ENCODE measurements around the gene CBX4. TPM values are rescaled to one million over a fixed set of nuclear protein-coding genes. Genes with fewer than 3 reads are reported as not detected.

CBX4 gene
- total RNA-seq, 1 donor from 2014 or later: 16.9 TPM

GRCh38 chr17:79806446-79806760 lies 32.8 kb downstream of the CBX4 start:
- no peak for DNase-seq (ENCODE audit: low read depth)
- TF ChIP-seq, protein P1, sequence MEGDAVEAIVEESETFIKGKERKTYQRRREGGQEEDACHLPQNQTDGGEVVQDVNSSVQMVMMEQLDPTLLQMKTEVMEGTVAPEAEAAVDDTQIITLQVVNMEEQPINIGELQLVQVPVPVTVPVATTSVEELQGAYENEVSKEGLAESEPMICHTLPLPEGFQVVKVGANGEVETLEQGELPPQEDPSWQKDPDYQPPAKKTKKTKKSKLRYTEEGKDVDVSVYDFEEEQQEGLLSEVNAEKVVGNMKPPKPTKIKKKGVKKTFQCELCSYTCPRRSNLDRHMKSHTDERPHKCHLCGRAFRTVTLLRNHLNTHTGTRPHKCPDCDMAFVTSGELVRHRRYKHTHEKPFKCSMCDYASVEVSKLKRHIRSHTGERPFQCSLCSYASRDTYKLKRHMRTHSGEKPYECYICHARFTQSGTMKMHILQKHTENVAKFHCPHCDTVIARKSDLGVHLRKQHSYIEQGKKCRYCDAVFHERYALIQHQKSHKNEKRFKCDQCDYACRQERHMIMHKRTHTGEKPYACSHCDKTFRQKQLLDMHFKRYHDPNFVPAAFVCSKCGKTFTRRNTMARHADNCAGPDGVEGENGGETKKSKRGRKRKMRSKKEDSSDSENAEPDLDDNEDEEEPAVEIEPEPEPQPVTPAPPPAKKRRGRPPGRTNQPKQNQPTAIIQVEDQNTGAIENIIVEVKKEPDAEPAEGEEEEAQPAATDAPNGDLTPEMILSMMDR (IDR thresholded peaks at IDR 0.05; ENCODE audit: insufficient read depth, low read depth, low read length): no peak
- peak; percentile 9 for TF ChIP-seq EZH2 (IDR thresholded peaks at IDR 0.05; ENCODE audit: insufficient read depth, low read length)
- no peaks in the 10 kb centered on the region for H3K79me2 ChIP-seq (ENCODE audit: insufficient read depth, low read length)
- H3K4me3 ChIP-seq (ENCODE audit: insufficient read depth, low read depth, low read length): no peak overlapping the region
- H3K4me1 Mint-ChIP-seq (ENCODE audit: low read depth, unreplicated experiment): no peaks in the 10 kb centered on the region
- H2AFZ ChIP-seq (ENCODE audit: low read depth, low read length): no peak overlapping the region
- FAIRE-seq: no peak
- peaks cover 5% of the 10 kb centered on the region for H4K20me1 ChIP-seq (ENCODE audit: insufficient read depth, low read length)
- H3K9me3 ChIP-seq (ENCODE audit: insufficient read depth, low read depth, low read length): peaks cover 14% of the 10 kb centered on the region
- no peak overlapping the region for H3K4me3 Mint-ChIP-seq (ENCODE audit: unreplicated experiment)
- peaks cover 70% of the 10 kb centered on the region for H3K27me3 Mint-ChIP-seq (ENCODE audit: low read depth, unreplicated experiment)
- no peaks in the 10 kb centered on the region for H3K36me3 Mint-ChIP-seq (ENCODE audit: low read depth, unreplicated experiment)
- no peak overlapping the region for H3K4me2 ChIP-seq (ENCODE audit: low read length)
- no peak overlapping the region for H3K27ac Mint-ChIP-seq (ENCODE audit: unreplicated experiment)
- H3K9ac ChIP-seq (ENCODE audit: low read length): no peak overlapping the region
- H3K4me1 ChIP-seq (ENCODE audit: insufficient read depth, low read length): peaks cover 10% of the 10 kb centered on the region
- no peak overlapping the region for H3K27ac ChIP-seq (ENCODE audit: low read depth, low read length)
- peaks cover 25% of the 10 kb centered on the region for H3K9me3 Mint-ChIP-seq (ENCODE audit: unreplicated experiment)
- no peaks in the 10 kb centered on the region for H3K36me3 ChIP-seq (ENCODE audit: insufficient read depth, low read length)
- peaks cover 87% of the 10 kb centered on the region for H3K27me3 ChIP-seq (ENCODE audit: insufficient read depth, low read length)

GRCh38 chr17:79804856-79805696 lies 34.2 kb downstream of the CBX4 start:
- no peak for DNase-seq (ENCODE audit: low read depth)
- Histone ChIP-seq H3K27ac (ENCODE audit: low read depth, low read length) (no peak overlapping the region), H2AFZ (ENCODE audit: low read depth, low read length) (no peak overlapping the region), H3K9ac (ENCODE audit: low read length) (no peak overlapping the region), H3K79me2 (ENCODE audit: insufficient read depth, low read length) (no peaks in the 10 kb centered on the region), H3K9me3 (ENCODE audit: insufficient read depth, low read depth, low read length) (peaks cover 14% of the 10 kb centered on the region), H3K4me1 (ENCODE audit: insufficient read depth, low read length) (peaks cover 15% of the 10 kb centered on the region), H3K36me3 (ENCODE audit: insufficient read depth, low read length) (no peaks in the 10 kb centered on the region), H3K27me3 (ENCODE audit: insufficient read depth, low read length) (peaks cover 91% of the 10 kb centered on the region), H3K4me2 (ENCODE audit: low read length) (no peak overlapping the region), H3K4me3 (ENCODE audit: insufficient read depth, low read depth, low read length) (no peak overlapping the region), H4K20me1 (ENCODE audit: insufficient read depth, low read length) (peaks cover 5% of the 10 kb centered on the region)
- Mint-ChIP-seq H3K27me3 (ENCODE audit: low read depth, unreplicated experiment) (peaks cover 73% of the 10 kb centered on the region), H3K4me1 (ENCODE audit: low read depth, unreplicated experiment) (no peaks in the 10 kb centered on the region), H3K4me3 (ENCODE audit: unreplicated experiment) (no peak overlapping the region), H3K9me3 (ENCODE audit: unreplicated experiment) (peaks cover 26% of the 10 kb centered on the region), H3K36me3 (ENCODE audit: low read depth, unreplicated experiment) (no peaks in the 10 kb centered on the region), H3K27ac (ENCODE audit: unreplicated experiment) (no peak overlapping the region)
- TF ChIP-seq EZH2 (IDR thresholded peaks at IDR 0.05; ENCODE audit: insufficient read depth, low read length): no peak
- TF ChIP-seq, protein P1 (IDR thresholded peaks at IDR 0.05; ENCODE audit: insufficient read depth, low read depth, low read length): no peak
- FAIRE-seq: no peak
